ENCODE results near the gene BBS1.

BBS1 gene

DNA sequence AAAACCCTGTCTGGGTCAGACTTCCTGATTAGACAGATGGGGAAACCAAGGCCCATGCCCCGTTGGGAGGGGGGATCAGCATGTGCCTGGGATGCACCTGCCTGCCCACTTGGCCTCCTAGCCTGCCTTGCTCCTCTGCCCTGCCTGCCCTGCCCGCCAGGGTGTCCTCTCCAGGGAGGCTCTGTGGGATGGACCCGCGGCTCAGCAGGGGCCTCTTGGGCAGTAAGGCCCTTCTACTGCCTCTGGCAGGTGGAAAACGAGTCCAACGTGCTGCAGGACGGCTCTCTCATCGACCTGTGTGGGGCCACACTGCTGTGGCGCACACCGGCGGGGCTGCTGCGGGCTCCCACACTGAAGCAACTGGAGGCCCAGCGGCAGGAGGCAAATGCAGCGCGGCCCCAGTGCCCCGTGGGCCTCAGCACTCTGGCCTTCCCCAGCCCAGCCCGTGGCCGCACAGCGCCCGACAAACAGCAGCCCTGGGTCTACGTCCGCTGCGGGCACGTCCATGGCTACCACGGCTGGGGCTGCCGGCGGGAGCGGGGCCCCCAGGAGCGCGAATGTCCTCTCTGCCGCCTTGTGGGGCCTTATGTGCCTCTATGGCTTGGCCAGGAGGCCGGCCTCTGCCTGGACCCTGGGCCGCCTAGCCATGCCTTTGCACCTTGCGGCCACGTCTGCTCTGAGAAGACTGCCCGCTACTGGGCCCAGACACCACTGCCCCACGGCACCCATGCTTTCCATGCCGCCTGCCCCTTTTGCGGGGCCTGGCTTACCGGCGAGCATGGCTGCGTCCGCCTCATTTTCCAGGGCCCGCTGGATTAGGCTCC lies 34.9 kb upstream of the BBS1 start:
- H3K36me3 ChIP-seq (ENCODE audit: insufficient read depth, low read length), result no peaks in the 10 kb centered on the region
- H4K20me1 ChIP-seq (ENCODE audit: insufficient read depth, low read length, poor library complexity, severe bottlenecking), result peaks cover 8% of the 10 kb centered on the region
- no peak overlapping the region for H3K4me2 ChIP-seq (ENCODE audit: low read depth, low read length, poor library complexity, severe bottlenecking)

DNA sequence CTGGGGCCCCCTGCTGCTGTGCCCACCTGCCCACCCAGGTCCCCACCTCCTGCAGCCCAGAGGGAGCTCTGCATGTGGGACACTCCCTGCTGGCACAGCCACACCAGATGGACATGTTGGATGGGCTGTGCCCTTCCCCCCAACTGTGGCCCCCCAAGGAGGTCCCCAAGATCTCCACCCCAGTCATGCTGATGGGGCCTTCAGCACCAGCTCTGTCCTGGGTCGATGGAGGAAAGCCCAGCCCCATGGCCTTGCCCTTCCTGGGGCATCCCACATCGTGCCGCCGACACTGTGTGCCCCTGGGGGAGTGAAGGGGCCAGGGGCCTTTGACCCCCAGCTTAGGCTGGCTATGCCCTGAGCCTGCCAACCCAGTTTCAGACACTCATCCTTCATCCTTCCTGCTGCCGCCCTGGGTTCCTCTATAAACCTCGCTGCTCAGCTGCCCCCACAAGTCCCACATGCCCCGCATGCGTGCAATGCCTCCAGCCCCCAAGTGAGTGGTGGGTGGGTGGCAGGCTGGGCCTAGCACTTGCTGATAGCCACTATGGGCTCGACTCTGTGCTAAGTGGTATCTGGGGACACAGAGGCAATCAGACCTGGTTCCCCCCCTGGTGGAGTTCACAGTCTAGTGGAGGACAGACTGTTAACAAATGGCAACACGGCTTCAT lies 34.1 kb upstream of the BBS1 start:
- no peaks in the 10 kb centered on the region for H3K9me3 ChIP-seq (ENCODE audit: insufficient read depth, low read depth, low read length)
- H3K79me2 ChIP-seq (ENCODE audit: insufficient read depth, low read length), result peaks cover 20% of the 10 kb centered on the region
- peaks cover 10% of the 10 kb centered on the region for H3K4me1 ChIP-seq (ENCODE audit: insufficient read depth, low read length, poor library complexity, severe bottlenecking)
- H3K27me3 ChIP-seq (ENCODE audit: insufficient read depth, low read length, poor library complexity, severe bottlenecking), result no peaks in the 10 kb centered on the region
- no peak overlapping the region for H3K9ac ChIP-seq (ENCODE audit: low read depth, low read length, poor library complexity, severe bottlenecking)
- no peak overlapping the region for H3K4me2 ChIP-seq (ENCODE audit: low read depth, low read length, poor library complexity, severe bottlenecking)
- no peaks in the 10 kb centered on the region for H3K36me3 ChIP-seq (ENCODE audit: insufficient read depth, low read length)
- no peak overlapping the region for H3K4me3 ChIP-seq (ENCODE audit: low read length, poor library complexity, severe bottlenecking)
- no peak overlapping the region for H2AFZ ChIP-seq (ENCODE audit: low read length)
- no peaks in the 10 kb centered on the region for H3F3A ChIP-seq (ENCODE audit: low read depth)
- H3K9me2 ChIP-seq (replicated peaks; ENCODE audit: low read depth, low read length), result no peaks in the 10 kb centered on the region
- peaks cover 8% of the 10 kb centered on the region for H4K20me1 ChIP-seq (ENCODE audit: insufficient read depth, low read length, poor library complexity, severe bottlenecking)
- TF ChIP-seq EZH2phosphoT487 (IDR thresholded peaks at IDR 0.05; ENCODE audit: borderline replicate concordance), result no peak
- TF ChIP-seq, protein P1, sequence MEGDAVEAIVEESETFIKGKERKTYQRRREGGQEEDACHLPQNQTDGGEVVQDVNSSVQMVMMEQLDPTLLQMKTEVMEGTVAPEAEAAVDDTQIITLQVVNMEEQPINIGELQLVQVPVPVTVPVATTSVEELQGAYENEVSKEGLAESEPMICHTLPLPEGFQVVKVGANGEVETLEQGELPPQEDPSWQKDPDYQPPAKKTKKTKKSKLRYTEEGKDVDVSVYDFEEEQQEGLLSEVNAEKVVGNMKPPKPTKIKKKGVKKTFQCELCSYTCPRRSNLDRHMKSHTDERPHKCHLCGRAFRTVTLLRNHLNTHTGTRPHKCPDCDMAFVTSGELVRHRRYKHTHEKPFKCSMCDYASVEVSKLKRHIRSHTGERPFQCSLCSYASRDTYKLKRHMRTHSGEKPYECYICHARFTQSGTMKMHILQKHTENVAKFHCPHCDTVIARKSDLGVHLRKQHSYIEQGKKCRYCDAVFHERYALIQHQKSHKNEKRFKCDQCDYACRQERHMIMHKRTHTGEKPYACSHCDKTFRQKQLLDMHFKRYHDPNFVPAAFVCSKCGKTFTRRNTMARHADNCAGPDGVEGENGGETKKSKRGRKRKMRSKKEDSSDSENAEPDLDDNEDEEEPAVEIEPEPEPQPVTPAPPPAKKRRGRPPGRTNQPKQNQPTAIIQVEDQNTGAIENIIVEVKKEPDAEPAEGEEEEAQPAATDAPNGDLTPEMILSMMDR (conservative IDR thresholded peaks at IDR 0.05; ENCODE audit: low read length), result no peak

More for the DNA sequence above, 34.9 kb upstream of the BBS1 start:
- Histone ChIP-seq H3K4me3 (ENCODE audit: low read length, poor library complexity, severe bottlenecking) (no peak overlapping the region), H2AFZ (ENCODE audit: low read length) (no peak overlapping the region), H3K9me3 (ENCODE audit: insufficient read depth, low read depth, low read length) (no peaks in the 10 kb centered on the region), H3K79me2 (ENCODE audit: insufficient read depth, low read length) (peaks cover 12% of the 10 kb centered on the region), H3K9me2 (replicated peaks; ENCODE audit: low read depth, low read length) (no peaks in the 10 kb centered on the region), H3K27me3 (ENCODE audit: insufficient read depth, low read length, poor library complexity, severe bottlenecking) (no peaks in the 10 kb centered on the region), H3K9ac (ENCODE audit: low read depth, low read length, poor library complexity, severe bottlenecking) (no peak overlapping the region), H3F3A (ENCODE audit: low read depth) (no peaks in the 10 kb centered on the region), H3K4me1 (ENCODE audit: insufficient read depth, low read length, poor library complexity, severe bottlenecking) (peaks cover 4% of the 10 kb centered on the region)
- TF ChIP-seq EZH2phosphoT487 (IDR thresholded peaks at IDR 0.05; ENCODE audit: borderline replicate concordance), result no peak
- TF ChIP-seq, protein P1 (conservative IDR thresholded peaks at IDR 0.05; ENCODE audit: low read length), result no peak

- peaks cover 8% of the 10 kb centered on the region for H4K20me1 ChIP-seq (ENCODE audit: insufficient read depth, low read length, poor library complexity, severe bottlenecking)
- no peak overlapping the region for H3K9ac ChIP-seq (ENCODE audit: low read depth, low read length, poor library complexity, severe bottlenecking)
- H3K79me2 ChIP-seq (ENCODE audit: insufficient read depth, low read length), result peaks cover 23% of the 10 kb centered on the region
- no peak overlapping the region for H2AFZ ChIP-seq (ENCODE audit: low read length)
- peaks cover 11% of the 10 kb centered on the region for H3K4me1 ChIP-seq (ENCODE audit: insufficient read depth, low read length, poor library complexity, severe bottlenecking)
- no peak overlapping the region for H3K4me2 ChIP-seq (ENCODE audit: low read depth, low read length, poor library complexity, severe bottlenecking)
- H3K27me3 ChIP-seq (ENCODE audit: insufficient read depth, low read length, poor library complexity, severe bottlenecking), result no peaks in the 10 kb centered on the region
- H3K4me3 ChIP-seq (ENCODE audit: low read length, poor library complexity, severe bottlenecking), result no peak overlapping the region
- H3K9me3 ChIP-seq (ENCODE audit: insufficient read depth, low read depth, low read length), result no peaks in the 10 kb centered on the region
- no peaks in the 10 kb centered on the region for H3F3A ChIP-seq (ENCODE audit: low read depth)
- no peaks in the 10 kb centered on the region for H3K9me2 ChIP-seq (replicated peaks; ENCODE audit: low read depth, low read length)
- H3K36me3 ChIP-seq (ENCODE audit: insufficient read depth, low read length), result no peaks in the 10 kb centered on the region
- TF ChIP-seq, protein P1 (conservative IDR thresholded peaks at IDR 0.05; ENCODE audit: low read length), result no peak
- no peak for TF ChIP-seq EZH2phosphoT487 (IDR thresholded peaks at IDR 0.05; ENCODE audit: borderline replicate concordance)
These were observed 33.6 kb upstream of the BBS1 start for GRCh38 chr11:66476841-66477251.
